Parathyroid adenoma (tissue), 2 donors: ENCODE measurements around the gene OCA2.

ENCODE experiments used
- H2AFZ ChIP-seq: fragments of 300-600 bp; sonication (generic); one replicate; pipeline ENCODE4 v1.7.0; 2017; ENCODE audit warnings: antibody characterized with exemption, mild to moderate bottlenecking
- H3K27ac ChIP-seq: fragments of 300-600 bp; sonication (generic); one replicate; pipeline ENCODE4 v1.7.0; 2017
- H3K27me3 ChIP-seq: fragments of 300-600 bp; sonication (generic); one replicate; pipeline ENCODE4 v1.7.0; 2017; ENCODE audit warnings: low read length; ENCODE audit not compliant: control insufficient read depth, insufficient read depth
- H3K36me3 ChIP-seq: fragments of 300-600 bp; sonication (generic); one replicate; pipeline ENCODE4 v1.7.0; 2017; ENCODE audit warnings: low read length; ENCODE audit not compliant: control insufficient read depth, insufficient read depth
- H3K4me1 ChIP-seq: fragments of 300-600 bp; sonication (generic); one replicate; pipeline ENCODE4 v1.7.0; 2017; ENCODE audit warnings: control low read depth
- H3K4me2 ChIP-seq: fragments of 300-600 bp; sonication (generic); one replicate; pipeline ENCODE4 v1.7.0; 2017; ENCODE audit warnings: low read length
- H3K4me3 ChIP-seq: fragments of 300-600 bp; sonication (generic); one replicate; pipeline ENCODE4 v1.7.0; 2017; ENCODE audit warnings: low read depth, low read length
- H3K79me2 ChIP-seq: fragments of 300-600 bp; sonication (generic); one replicate; pipeline ENCODE4 v1.7.0; 2017; ENCODE audit warnings: control low read depth
- H3K9ac ChIP-seq: fragments of 300-600 bp; sonication (generic); one replicate; pipeline ENCODE4 v1.7.0; 2017; ENCODE audit warnings: mild to moderate bottlenecking
- H3K9me3 ChIP-seq: fragments of 300-600 bp; sonication (generic); one replicate; pipeline ENCODE4 v1.7.0; 2017; ENCODE audit warnings: low read length; ENCODE audit not compliant: control insufficient read depth
- CTCF ChIP-seq: fragments of 300-600 bp; sonication (generic); IDR thresholded peaks from one replicate; pipeline ENCODE4 v1.7.0; 2017; ENCODE audit warnings: antibody characterized with exemption, mild to moderate bottlenecking
- donor health status: primary hyperparathyroidism.

The OCA2 gene

GRCh38 chr15:27743638-27744037, 355.5 kb downstream of the OCA2 start:
- Histone ChIP-seq H3K9me3 (no peaks in the 10 kb centered on the region), H3K4me1 (no peaks in the 10 kb centered on the region), H2AFZ (no peak overlapping the region), H3K36me3 (no peaks in the 10 kb centered on the region), H3K4me3 (no peak overlapping the region), H3K79me2 (no peaks in the 10 kb centered on the region), H3K27me3 (no peaks in the 10 kb centered on the region), H3K9ac (no peak overlapping the region), H3K4me2 (no peak overlapping the region), H3K27ac (no peak overlapping the region)
- TF ChIP-seq CTCF: no peak

- Histone ChIP-seq H2AFZ (no peak overlapping the region), H3K4me2 (no peak overlapping the region), H3K4me3 (no peak overlapping the region), H3K9me3 (no peaks in the 10 kb centered on the region), H3K27ac (no peak overlapping the region), H3K4me1 (no peaks in the 10 kb centered on the region), H3K79me2 (no peaks in the 10 kb centered on the region), H3K27me3 (no peaks in the 10 kb centered on the region), H3K9ac (no peak overlapping the region), H3K36me3 (no peaks in the 10 kb centered on the region)
- no peak for TF ChIP-seq CTCF
Measured at GRCh38 chr15:27742751-27743477, 356.2 kb downstream of the OCA2 start.

- Histone ChIP-seq H3K4me3 (no peak overlapping the region), H3K36me3 (no peaks in the 10 kb centered on the region), H3K27ac (no peak overlapping the region), H3K4me1 (no peaks in the 10 kb centered on the region), H3K79me2 (no peaks in the 10 kb centered on the region), H3K4me2 (no peak overlapping the region), H3K27me3 (no peaks in the 10 kb centered on the region), H3K9ac (no peak overlapping the region), H2AFZ (no peak overlapping the region), H3K9me3 (no peaks in the 10 kb centered on the region)
- no peak for TF ChIP-seq CTCF
Measured at GRCh38 chr15:27741226-27741860, 357.8 kb downstream of the OCA2 start.

GRCh38 chr15:27734785-27735495, 364.2 kb downstream of the OCA2 start:
- H3K9me3 ChIP-seq: no peaks in the 10 kb centered on the region

More at GRCh38 chr15:27734785-27735495, 364.2 kb downstream of the OCA2 start:
- Histone ChIP-seq H3K27me3 (no peaks in the 10 kb centered on the region), H3K36me3 (no peaks in the 10 kb centered on the region), H3K9ac (no peak overlapping the region), H3K4me3 (no peak overlapping the region), H3K79me2 (no peaks in the 10 kb centered on the region), H3K4me2 (no peak overlapping the region), H2AFZ (no peak overlapping the region), H3K4me1 (no peaks in the 10 kb centered on the region), H3K27ac (no peak overlapping the region)
- TF ChIP-seq CTCF: no peak
